Spleen (tissue), 11 donors: ENCODE measurements around the gene GJD2. TPM values are rescaled to one million over a fixed set of nuclear protein-coding genes. Genes with fewer than 3 reads are reported as not detected.

ENCODE experiments used
- DNase-seq: peaks from one replicate; pipeline ENCODE4 v3.0.0-alpha.2; 2020
- H3K27ac ChIP-seq, 8 donors: fragments of 200-600 bp; sonication (generic) in 7 of 8; 1 replicate in 4 of 8; 2 replicates in 4 of 8; pipeline versions ENCODE4 v1.5.0 to v1.8.0; 2016 to 2021; ENCODE audit warnings: inconsistent platforms in 4 of 8, mild to moderate bottlenecking in 4 of 8, moderate library complexity in 1 of 8
- H3K27me3 ChIP-seq, 7 donors: fragments of 200-600 bp; sonication (generic) in 6 of 7; replicated peaks in 1 of 7; 1 replicate in 4 of 7; 2 replicates in 3 of 7; pipeline versions ENCODE4 v1.5.0 to v1.8.0; 2016 to 2021; ENCODE audit warnings: inconsistent platforms in 3 of 7, mild to moderate bottlenecking in 1 of 7
- H3K36me3 ChIP-seq, 6 donors: fragments of 200-600 bp; sonication (generic) in 5 of 6; 1 replicate in 4 of 6; 2 replicates in 2 of 6; pipeline versions ENCODE4 v1.5.0 to v1.8.0; 2016 to 2021; ENCODE audit warnings: inconsistent platforms in 2 of 6
- H3K4me1 ChIP-seq, 6 donors: fragments of 200-600 bp; sonication (generic) in 5 of 6; 1 replicate in 3 of 6; 2 replicates in 3 of 6; pipeline versions ENCODE4 v1.5.0 to v1.8.0; 2016 to 2021; ENCODE audit warnings: inconsistent platforms in 3 of 6
- H3K4me3 ChIP-seq, 8 donors: fragments of 200-600 bp; sonication (generic) in 7 of 8; 1 replicate in 4 of 8; 2 replicates in 4 of 8; pipeline versions ENCODE4 v1.5.0 to v1.8.0; 2016 to 2021; ENCODE audit warnings: inconsistent platforms in 4 of 8, mild to moderate bottlenecking in 4 of 8, moderate library complexity in 2 of 8
- H3K9me3 ChIP-seq, 8 donors: fragments of 200-600 bp; sonication (generic) in 7 of 8; 1 replicate in 4 of 8; 2 replicates in 4 of 8; pipeline versions ENCODE4 v1.5.0 to v1.8.0; 2016 to 2021; ENCODE audit warnings: inconsistent platforms in 4 of 8
- CTCF ChIP-seq, 11 experiments: fragments of 200-600 bp in 7 of 11; fragments of 450-650 bp in 4 of 11; sonication (generic) in 4 of 11; IDR thresholded peaks in 8 of 11; conservative IDR thresholded peaks in 3 of 11; 1 replicate in 7 of 11; 2 replicates in 4 of 11; pipeline versions ENCODE4 v1.4.0 to v1.8.0; 2016 to 2021; ENCODE audit warnings: antibody characterized with exemption in 11 of 11, inconsistent platforms in 4 of 11, mild to moderate bottlenecking in 1 of 11
- POLR2A ChIP-seq, 3 donors: fragments of 450-650 bp; IDR thresholded peaks; one replicate each; pipeline ENCODE4 v1.5.1; 2017; ENCODE audit warnings: antibody characterized with exemption in 3 of 3, mild to moderate bottlenecking in 1 of 3
- POLR2AphosphoS5 ChIP-seq, 3 donors: sonication (generic); formaldehyde crosslinking; IDR thresholded peaks; one replicate each; pipeline ENCODE4 v1.5.1; 2017; ENCODE audit warnings: antibody characterized with exemption in 3 of 3
- WGBS, 5 donors: extraction: QIAGEN DNeasy Blood & Tissue Kit in 3 of 5; methylation state at CpG; one replicate each; pipeline versions ENCODE4 v1.1.5 to v1.1.7; 2013 to 2018; 5-methylcytosine and 5-hydroxymethylcytosine counted together
- intact Hi-C: fragments of 100-400 bp; cut with DNase I; formaldehyde crosslinking; loops from one replicate; pipeline ENCODE4 v1.15.0; 2023; ENCODE audit warnings: low total_unique reads
- polyA plus RNA-seq, 3 donors: library from polyadenylated mRNA; stranded (reverse); fragments of 200-250 nt; gene quantifications; one replicate each; pipeline ENCODE4 v1.2.1, GENCODE V29; 2013
- total RNA-seq, 7 donors: library from RNA; depleted of rRNA in 3 of 7; stranded (reverse); fragments of >200 nt in 3 of 7; fragmentation: NEBNext Ultra II Directional in 4 of 7; extraction: Animal tissue kit (Norgen Biotek cat#: 25700) in 4 of 7; gene quantifications; one replicate each; pipeline versions ENCODE4 v1.1.0 to v1.2.1, GENCODE V29; 2016 to 2021
- donor health status: healthy with polysubstance abuse.
- donor health status: DM: no; HTN: no; CAD: no; lungs with moderate emphysema.
- donor health status: DM: no; HTN: no; CAD: no.
- donor health status: Bipolar disorder and iron deficiency.
- donor health status: healthy.
- donor health status: DM: no; HTN: no; CAD: no.
- donor health status: DM: yes; HTN: yes; CAD: no.

GJD2 gene
- total and polyA plus RNA-seq, 10 donors, result 0.02 TPM; not detected in 9

DNA sequence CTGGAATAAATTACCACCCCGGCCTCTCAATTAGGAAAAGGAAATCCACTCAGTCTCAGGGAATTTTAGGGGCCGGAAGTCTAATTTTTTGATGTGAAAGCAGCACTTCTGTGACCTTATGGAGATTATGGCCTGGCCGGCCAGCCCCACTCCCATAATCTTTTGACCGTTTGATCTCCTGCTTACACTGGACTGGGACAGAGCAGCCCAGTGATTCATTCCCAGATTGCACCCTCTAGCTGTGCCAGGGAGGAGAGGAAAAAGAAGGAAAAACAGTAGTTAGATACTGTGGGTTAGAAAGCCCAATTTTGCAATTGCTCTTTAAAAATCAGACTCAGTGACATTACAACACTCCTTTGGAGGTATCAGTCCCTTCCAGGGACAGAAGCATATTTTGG lies 32.4 kb downstream of the GJD2 start:
- Histone ChIP-seq H3K9me3 (no peaks in the 10 kb centered on the region), H3K27me3 (peaks cover 0 to 47% (median 13%) of the 10 kb centered on the region in 7 donors), H3K27ac (peak overlapping the region in 3 of 8 donors; percentile 12 to 47 (median 24)), H3K4me1 (peaks cover 0 to 11% (median 2%) of the 10 kb centered on the region in 6 donors), H3K4me3 (no peak overlapping the region), H3K36me3 (no peaks in the 10 kb centered on the region)
- WGBS, 5 donors, result 49 to 69% (median 52%) methylated on average over 4 of the region's 4 CpGs
- DNase-seq, result no peak
- intact Hi-C loops, result no loop called here
- TF ChIP-seq POLR2AphosphoS5 (IDR thresholded peaks at IDR 0.05), result no peak
- TF ChIP-seq POLR2A (IDR thresholded peaks at IDR 0.05), result no peak
- TF ChIP-seq CTCF (IDR thresholded peaks at IDR 0.05 in 8 of 11, conservative IDR thresholded peaks at IDR 0.05 in 3 of 11), result no peak

GRCh38 chr15:34721802-34722438 lies 32.9 kb downstream of the GJD2 start:
- intact Hi-C loops, result no loop called here
- no peaks in the 10 kb centered on the region for H3K9me3 ChIP-seq
- TF ChIP-seq POLR2A (IDR thresholded peaks at IDR 0.05), result no peak
- no peak for TF ChIP-seq CTCF (IDR thresholded peaks at IDR 0.05 in 8 of 11, conservative IDR thresholded peaks at IDR 0.05 in 3 of 11)
- peak in 1 of 3 donors; percentile 53 for TF ChIP-seq POLR2AphosphoS5 (IDR thresholded peaks at IDR 0.05)
- no peaks in the 10 kb centered on the region for H3K36me3 ChIP-seq
- H3K4me3 ChIP-seq, result peak overlapping the region in 2 of 8 donors; percentile 13 to 33
- peak; percentile 68 for DNase-seq
- peaks cover 0 to 46% (median 13%) of the 10 kb centered on the region in 7 donors for H3K27me3 ChIP-seq
- H3K27ac ChIP-seq, result peak overlapping the region in 4 of 8 donors; percentile 12 to 47 (median 21)
- peaks cover 0 to 11% (median 2%) of the 10 kb centered on the region in 6 donors for H3K4me1 ChIP-seq
- WGBS, 5 donors, result 6 to 12% (median 9%) methylated on average over 22 to 30 of the region's 30 CpGs

DNA sequence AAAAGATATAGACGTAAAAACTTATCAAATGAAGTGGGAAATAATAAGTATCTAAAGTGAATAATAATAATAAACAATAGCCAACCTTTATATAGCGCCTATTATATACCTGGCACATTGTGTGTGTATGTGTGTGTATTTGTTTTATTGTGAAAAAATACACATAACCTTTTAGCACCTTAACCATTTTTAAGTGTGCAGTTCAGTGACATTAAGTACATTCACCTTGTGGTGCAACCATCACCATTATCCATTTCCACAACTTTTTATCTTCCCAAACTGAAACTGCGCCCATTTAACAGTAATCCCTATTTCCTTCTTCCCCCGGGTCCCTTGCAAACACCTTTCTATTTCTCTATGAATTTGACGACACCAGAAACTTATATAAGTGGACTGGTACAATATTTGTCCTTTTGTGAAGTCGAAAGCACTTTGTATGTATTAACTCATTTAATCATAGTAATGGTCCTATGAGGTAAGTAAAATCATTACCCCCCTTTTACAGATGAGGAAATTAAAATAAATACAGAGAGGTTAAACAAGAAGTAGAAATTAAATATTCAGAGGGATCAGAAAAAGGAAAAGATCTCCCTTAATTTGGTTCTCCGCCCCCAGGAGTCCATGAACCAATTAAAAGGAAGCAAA lies 33.5 kb downstream of the GJD2 start:
- TF ChIP-seq CTCF (IDR thresholded peaks at IDR 0.05 in 8 of 11, conservative IDR thresholded peaks at IDR 0.05 in 3 of 11) (no peak), POLR2A (IDR thresholded peaks at IDR 0.05) (no peak), POLR2AphosphoS5 (IDR thresholded peaks at IDR 0.05) (no peak)
- DNase-seq, result no peak
- Histone ChIP-seq H3K27me3 (peaks cover 0 to 46% (median 13%) of the 10 kb centered on the region in 7 donors), H3K36me3 (no peaks in the 10 kb centered on the region), H3K4me3 (no peak overlapping the region), H3K27ac (no peak overlapping the region), H3K9me3 (no peaks in the 10 kb centered on the region), H3K4me1 (peaks cover 0 to 11% (median 2%) of the 10 kb centered on the region in 6 donors)
- 73 to 79% (median 77%) methylated on average over 7 of the region's 7 CpGs for WGBS, 5 donors
- intact Hi-C loops, result no loop called here

- 47 to 98% (median 74%) methylated on average over 2 of the region's 2 CpGs for WGBS, 5 donors
- no peak overlapping the region for H3K4me3 ChIP-seq
- H3K36me3 ChIP-seq, result no peaks in the 10 kb centered on the region
- TF ChIP-seq POLR2AphosphoS5 (IDR thresholded peaks at IDR 0.05), result no peak
- H3K9me3 ChIP-seq, result no peaks in the 10 kb centered on the region
- peaks cover 0 to 46% (median 9%) of the 10 kb centered on the region in 7 donors for H3K27me3 ChIP-seq
- intact Hi-C loops, result no loop called here
- no peak overlapping the region for H3K27ac ChIP-seq
- H3K4me1 ChIP-seq, result peaks cover 0 to 11% (median 2%) of the 10 kb centered on the region in 6 donors
- DNase-seq, result no peak
Observed at GRCh38 chr15:34719695-34720094, 35.1 kb downstream of the GJD2 start.
